Ovary (tissue), 3 donors: ENCODE data around the gene ASF1B.

Experiments
- CTCF ChIP-seq, 3 donors: fragments of 450-650 bp in 2 of 3; fragments of 200-600 bp in 1 of 3; IDR thresholded peaks; one replicate each; pipeline versions ENCODE4 v1.5.1 to v1.8.0; 2016 to 2022; ENCODE audit warnings: antibody characterized with exemption in 3 of 3, mild to moderate bottlenecking in 1 of 3
- EP300 ChIP-seq: sonication (generic); formaldehyde crosslinking; IDR thresholded peaks from one replicate; pipeline ENCODE4 v1.6.1; 2017; ENCODE audit warnings: antibody characterized with exemption
- POLR2A ChIP-seq: fragments of 450-650 bp; IDR thresholded peaks from one replicate; pipeline ENCODE4 v1.6.1; 2017; ENCODE audit warnings: antibody characterized with exemption, mild to moderate bottlenecking, moderate library complexity
- donor health status: DM: no; HTN: no; CAD: no.

DNA sequence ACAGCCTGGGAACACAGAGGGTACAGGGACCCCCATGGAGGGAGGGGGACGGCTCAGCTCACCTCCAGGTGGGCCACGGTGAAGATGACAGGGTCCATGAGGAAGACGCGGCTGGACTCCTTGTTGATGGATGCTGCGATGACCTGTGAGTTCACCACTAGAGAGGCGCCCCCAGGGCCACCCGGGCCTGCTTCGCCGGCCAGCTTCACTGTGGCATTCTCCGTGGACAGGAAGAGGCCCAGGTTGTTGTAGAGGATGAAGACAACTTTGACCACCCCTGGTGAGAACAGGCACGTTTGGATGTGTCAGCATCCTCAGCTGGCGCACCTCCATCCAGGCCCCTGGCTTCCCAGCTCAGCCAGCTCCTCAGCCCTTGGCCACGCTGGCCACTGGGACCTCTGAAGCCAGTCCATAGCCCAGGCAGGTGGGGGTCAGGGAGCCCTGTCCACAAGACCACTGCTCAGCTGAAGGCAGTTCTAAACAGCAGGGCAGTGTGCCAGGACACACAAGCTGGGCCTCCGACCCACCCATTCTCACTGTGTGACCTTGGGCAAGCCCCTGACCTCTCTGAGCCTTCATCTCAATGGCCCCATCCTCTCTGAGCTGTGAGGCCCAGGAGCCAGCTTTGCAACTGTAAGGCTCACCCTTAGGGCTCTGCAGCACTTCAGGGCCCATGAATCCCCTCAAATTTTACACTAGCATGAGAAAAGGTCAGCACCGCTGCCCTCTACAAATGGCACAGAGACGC, 22.1 kb upstream of the ASF1B start:
- no peak for TF ChIP-seq CTCF (IDR thresholded peaks at IDR 0.05)
- TF ChIP-seq POLR2A: no peak
- no peak for TF ChIP-seq EP300
